ENCODE measurements around the gene MYH14. TPM values are rescaled to one million over a fixed set of nuclear protein-coding genes. Genes with fewer than 3 reads are reported as not detected.
"Not testable (repeated sequence)": the region's sequence is repeated elsewhere in the genome, so short reads cannot be mapped to it uniquely, and the experiment has no call there.

Gene MYH14
- total and polyA plus RNA-seq, 10 of the 15 experiments (the other 5 are each of a cell fraction or from before 2014, with no cell fraction given), result 0.06 to 0.69 (median 0.15) TPM; not detected in 4

DNA sequence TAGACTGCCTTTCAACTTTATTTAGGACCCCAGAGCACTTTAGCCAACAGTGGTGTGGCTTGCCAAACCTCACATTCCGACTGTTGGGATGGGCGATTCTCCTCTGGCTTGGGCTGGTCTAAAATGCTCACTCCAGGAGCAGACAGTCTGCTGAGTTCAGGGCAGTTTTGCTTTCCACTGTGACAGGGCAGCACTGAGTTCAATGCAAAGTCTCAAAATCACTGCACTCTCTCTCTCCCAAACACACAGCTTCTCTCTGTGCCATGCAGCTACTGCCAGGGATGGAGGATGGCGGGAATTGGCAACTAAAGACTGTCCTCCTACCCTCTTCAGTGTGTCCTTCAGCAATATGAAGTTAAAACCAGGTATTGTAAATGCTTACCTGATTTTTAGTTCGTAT is 148.8 kb downstream of the MYH14 start (continued):
- TF ChIP-seq IRF4 (IDR thresholded peaks at IDR 0.05; ENCODE audit: low read depth, low read length) (no peak), NR2C2 (IDR thresholded peaks at IDR 0.05; ENCODE audit: borderline replicate concordance, control insufficient read depth, insufficient read length, low read depth) (no peak), RELA (IDR thresholded peaks at IDR 0.05; ENCODE audit: borderline replicate concordance, partially characterized antibody) (no peak), FOS (IDR thresholded peaks at IDR 0.05; ENCODE audit: borderline replicate concordance, extremely low read depth, insufficient read length) (no peak)

DNA sequence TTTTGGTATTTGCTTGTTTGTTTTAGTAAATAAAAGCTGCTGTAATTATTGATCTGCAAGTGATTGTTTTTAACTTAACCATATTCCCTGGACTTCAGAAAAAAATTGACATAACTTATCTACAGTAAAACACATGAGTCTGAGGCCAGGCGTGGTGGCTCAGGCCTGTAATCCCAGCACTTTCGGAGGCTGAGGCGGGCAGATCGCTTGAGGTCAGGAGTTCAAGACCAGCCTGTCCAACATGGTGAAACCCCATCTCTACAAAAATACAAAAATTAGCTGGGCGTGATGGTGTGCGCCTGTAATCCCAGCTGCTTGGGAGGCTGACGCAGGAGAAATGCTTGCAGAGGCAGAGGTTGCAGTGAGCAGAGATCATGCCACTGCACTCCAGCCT is 150.1 kb downstream of the MYH14 start:
- H3K4me3 ChIP-seq; H3K36me3 ChIP-seq (ENCODE audit: control insufficient read depth in 2 of 2, insufficient read depth in 2 of 2, low read length in 1 of 2); H4K20me1 ChIP-seq (ENCODE audit: control insufficient read depth, insufficient read depth); H3K27me3 ChIP-seq (replicated peaks in 1 of 2; ENCODE audit: control insufficient read depth in 2 of 2, insufficient read depth in 2 of 2, low read length in 1 of 2); H3K27ac ChIP-seq (ENCODE audit: control insufficient read depth, insufficient read depth); BruUV-seq (replicated peaks); POLR2A ChIA-PET; FAIRE-seq; H3K4me2 ChIP-seq (ENCODE audit: control insufficient read depth, insufficient read depth); DNase-seq (ENCODE audit: low read depth, low spot score); H2AFZ ChIP-seq (ENCODE audit: control insufficient read depth, low read depth, low read length); ATAC-seq; H3K9ac ChIP-seq (ENCODE audit: control insufficient read depth, insufficient read depth, low read length); H3K79me2 ChIP-seq (ENCODE audit: control insufficient read depth, insufficient read depth, low read length); H3K9me3 ChIP-seq (replicated peaks; ENCODE audit: control insufficient read depth, insufficient read depth, low read length): not testable (repeated sequence)
- CTCF ChIA-PET, result interaction anchor here (2.0 to 3.0 kb wide), 3 partner anchors 13 to 107 kb away, joined by 6 to 13 read pairs (median 7); no protein-coding TSS in a partner anchor
- intact Hi-C loops (cut with micrococcal nuclease; ENCODE audit: unreplicated experiment), result loop anchor here (10.0 kb wide), 2 partner anchors 181 to 541 kb away; no protein-coding TSS in a partner anchor
- in situ Hi-C loops (cut with MboI), result loop anchor here (10.0 kb wide), 1 partner anchor 541 kb away; no protein-coding TSS in a partner anchor
- SMC1A ChIA-PET (ENCODE audit: uncharacterized antibody, unreplicated experiment), result interaction anchor here (1.0 to 1.6 kb wide), 4 partner anchors 13 to 158 kb away, joined by 3 to 4 read pairs (median 4); no protein-coding TSS in a partner anchor
- RAD21 ChIA-PET (ENCODE audit: unreplicated experiment), result interaction anchor here (0.7 to 4.0 kb wide), 4 partner anchors 12 to 203 kb away, joined by 3 to 17 read pairs (median 4); partner anchors contain the start of gene KCNC3
- peaks cover 29% of the 10 kb centered on the region for H3K4me1 ChIP-seq (ENCODE audit: control insufficient read depth, insufficient read depth, low read length)
- WGBS (ENCODE audit: insufficient coverage, insufficient replicate concordance, low lambda C conversion rate, missing lambda C conversion rate), result 90% methylated on average over 7 of the region's 7 CpGs

All from GM12878 (cell line).